ENCODE data around the gene ZNF620. TPM values are rescaled to one million over a fixed set of nuclear protein-coding genes. Genes with fewer than 3 reads are reported as not detected.

ZNF620 gene
- total RNA-seq, 1 experiment from 2014 or later: 2.5 TPM

DNA sequence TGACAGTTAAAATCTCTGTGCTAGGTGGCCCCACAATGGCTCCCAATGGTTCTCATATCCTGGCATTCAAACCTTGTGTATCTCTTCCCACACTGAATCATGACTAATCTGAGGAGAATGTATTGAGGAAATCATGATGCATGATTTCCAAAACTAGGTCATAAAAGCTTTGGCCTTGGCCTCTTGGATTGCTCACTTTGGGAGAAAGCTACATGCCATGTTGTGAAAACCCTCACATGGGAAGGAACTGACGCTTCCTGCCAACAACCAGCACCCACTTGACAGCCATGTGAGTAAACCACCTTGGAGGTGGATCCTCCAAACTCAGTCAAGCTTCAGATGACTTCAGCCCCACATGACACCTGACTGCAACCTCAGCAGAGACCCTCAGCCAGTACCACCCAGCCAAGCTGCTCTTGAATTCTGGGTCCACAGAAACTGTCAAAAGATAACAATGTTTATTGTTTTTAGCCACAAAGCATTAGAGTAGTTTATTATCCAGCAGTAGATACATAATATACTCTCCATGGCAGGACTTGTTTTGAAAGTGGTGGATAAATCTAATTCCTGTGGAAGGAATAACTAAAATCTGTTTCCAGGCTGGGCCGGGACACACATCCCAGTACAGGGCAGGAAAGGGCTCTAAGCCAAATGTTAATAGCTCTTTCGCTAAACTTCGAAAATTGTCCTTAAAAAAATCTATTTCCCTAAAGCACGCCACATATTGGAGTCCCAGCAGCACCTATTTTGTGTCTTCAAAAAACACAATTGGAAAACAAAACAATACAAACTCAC, 1.0 kb upstream of the ZNF620 start:
- H4K20me1 ChIP-seq (ENCODE audit: low read length): no peaks in the 10 kb centered on the region
- H3K27me3 ChIP-seq (ENCODE audit: low read length): no peaks in the 10 kb centered on the region
- BruUV-seq (replicated peaks): no TSS peak
- intact Hi-C loops (cut with micrococcal nuclease): loop anchor here (2.0 kb wide), 2 partner anchors 28 to 52 kb away; partner anchors contain the start of gene ZNF619
- POLR2A ChIA-PET (ENCODE audit: unreplicated experiment): interaction anchor here (0.6 kb wide), 2 partner anchors 9 to 45 kb away, joined by 3 to 6 read pairs; no protein-coding TSS in a partner anchor
- H3K27ac ChIP-seq (ENCODE audit: low read length): peak overlapping the region; percentile 63
- no peaks in the 10 kb centered on the region for H3K36me3 ChIP-seq (ENCODE audit: low read depth, low read length)
- CTCF ChIA-PET: interaction anchor here (1.3 kb wide), 1 partner anchor 53 kb away, joined by 3 read pairs; no protein-coding TSS in a partner anchor
- H3K4me2 ChIP-seq (ENCODE audit: low read length): peak overlapping the region; percentile 90
- no peaks in the 10 kb centered on the region for H3K9me2 ChIP-seq (replicated peaks; ENCODE audit: low read length)
- no peaks in the 10 kb centered on the region for H3K9me3 ChIP-seq (ENCODE audit: low read length)
- H3K79me2 ChIP-seq (ENCODE audit: low read length): no peaks in the 10 kb centered on the region
- H3K9ac ChIP-seq (ENCODE audit: low read length): peak overlapping the region; percentile 55
- peaks cover 24% of the 10 kb centered on the region for H3K4me1 ChIP-seq (ENCODE audit: insufficient read depth, low read length)
- TF ChIP-seq EZH2 (IDR thresholded peaks at IDR 0.05; ENCODE audit: low read length, unreplicated experiment): no peak
- TF ChIP-seq EZH2phosphoT487 (IDR thresholded peaks at IDR 0.05; ENCODE audit: borderline replicate concordance, low read length): no peak
- TF ChIP-seq, protein P1, sequence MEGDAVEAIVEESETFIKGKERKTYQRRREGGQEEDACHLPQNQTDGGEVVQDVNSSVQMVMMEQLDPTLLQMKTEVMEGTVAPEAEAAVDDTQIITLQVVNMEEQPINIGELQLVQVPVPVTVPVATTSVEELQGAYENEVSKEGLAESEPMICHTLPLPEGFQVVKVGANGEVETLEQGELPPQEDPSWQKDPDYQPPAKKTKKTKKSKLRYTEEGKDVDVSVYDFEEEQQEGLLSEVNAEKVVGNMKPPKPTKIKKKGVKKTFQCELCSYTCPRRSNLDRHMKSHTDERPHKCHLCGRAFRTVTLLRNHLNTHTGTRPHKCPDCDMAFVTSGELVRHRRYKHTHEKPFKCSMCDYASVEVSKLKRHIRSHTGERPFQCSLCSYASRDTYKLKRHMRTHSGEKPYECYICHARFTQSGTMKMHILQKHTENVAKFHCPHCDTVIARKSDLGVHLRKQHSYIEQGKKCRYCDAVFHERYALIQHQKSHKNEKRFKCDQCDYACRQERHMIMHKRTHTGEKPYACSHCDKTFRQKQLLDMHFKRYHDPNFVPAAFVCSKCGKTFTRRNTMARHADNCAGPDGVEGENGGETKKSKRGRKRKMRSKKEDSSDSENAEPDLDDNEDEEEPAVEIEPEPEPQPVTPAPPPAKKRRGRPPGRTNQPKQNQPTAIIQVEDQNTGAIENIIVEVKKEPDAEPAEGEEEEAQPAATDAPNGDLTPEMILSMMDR (conservative IDR thresholded peaks at IDR 0.05; ENCODE audit: low read depth, low read length): no peak
- H3K4me3 ChIP-seq (ENCODE audit: low read length): peak overlapping the region; percentile 72; the same call in 1 of the 2 replicates
- H3F3A ChIP-seq (ENCODE audit: low read length, unreplicated experiment): no peaks in the 10 kb centered on the region
- DNase-seq (peak; percentile 97), ATAC-seq (peak; percentile 65)
- peak overlapping the region; percentile 89; the same call in 1 of the 2 replicates for H2AFZ ChIP-seq (ENCODE audit: low read length)

DNA sequence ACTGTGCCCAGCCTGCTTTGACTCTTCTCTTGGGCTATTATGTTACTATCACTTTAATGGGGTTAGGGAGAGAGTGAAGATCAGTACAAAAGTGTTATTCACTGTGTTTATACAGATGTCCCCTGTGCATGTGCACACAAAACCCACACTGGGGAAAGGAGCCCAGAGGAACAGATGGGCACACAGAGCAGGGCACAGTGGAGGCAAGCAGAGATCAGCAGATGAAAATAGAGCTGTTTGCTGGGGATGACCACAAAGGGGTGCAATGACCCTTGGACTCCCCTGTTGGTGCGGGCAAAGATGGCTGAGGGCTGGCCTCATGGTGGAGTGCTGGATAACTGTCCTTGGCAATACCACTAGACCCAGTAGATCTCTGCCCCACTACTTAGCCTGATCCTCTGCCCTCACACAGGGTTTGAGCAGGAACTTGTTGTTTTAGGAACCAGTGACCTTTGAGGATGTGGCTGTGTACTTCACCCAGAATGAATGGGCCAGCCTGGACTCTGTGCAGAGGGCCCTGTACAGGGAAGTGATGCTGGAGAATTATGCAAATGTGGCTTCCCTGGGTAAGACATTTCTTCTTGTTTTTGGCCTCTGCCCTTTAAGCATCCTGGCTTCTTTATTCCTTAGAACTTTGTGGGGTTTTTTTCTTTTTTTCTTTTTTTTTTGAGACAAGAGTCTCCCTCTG, 5.3 kb downstream of the ZNF620 start:
- H3K27ac ChIP-seq (ENCODE audit: low read length): no peak overlapping the region
- no peaks in the 10 kb centered on the region for H3K79me2 ChIP-seq (ENCODE audit: low read length)
- ChIA-PET CTCF (no interaction called here), POLR2A (ENCODE audit: unreplicated experiment) (no interaction called here)
- H3K9me3 ChIP-seq (ENCODE audit: low read length): no peaks in the 10 kb centered on the region
- H3K27me3 ChIP-seq (ENCODE audit: low read length): no peaks in the 10 kb centered on the region
- BruUV-seq (replicated peaks): no TSS peak
- H3K9ac ChIP-seq (ENCODE audit: low read length): no peak overlapping the region
- no peaks in the 10 kb centered on the region for H4K20me1 ChIP-seq (ENCODE audit: low read length)
- DNase-seq (no peak), ATAC-seq (no peak)
- H2AFZ ChIP-seq (ENCODE audit: low read length): no peak overlapping the region
- H3K9me2 ChIP-seq (replicated peaks; ENCODE audit: low read length): no peaks in the 10 kb centered on the region
- H3F3A ChIP-seq (ENCODE audit: low read length, unreplicated experiment): no peaks in the 10 kb centered on the region
- H3K4me1 ChIP-seq (ENCODE audit: insufficient read depth, low read length): peaks cover 6% of the 10 kb centered on the region; the same call in 1 of the 2 replicates
- no peaks in the 10 kb centered on the region for H3K36me3 ChIP-seq (ENCODE audit: low read depth, low read length)
- no peak overlapping the region for H3K4me3 ChIP-seq (ENCODE audit: low read length)
- no peak overlapping the region for H3K4me2 ChIP-seq (ENCODE audit: low read length)
- intact Hi-C loops (cut with micrococcal nuclease): no loop called here
- TF ChIP-seq EZH2 (IDR thresholded peaks at IDR 0.05; ENCODE audit: low read length, unreplicated experiment): no peak
- TF ChIP-seq EZH2phosphoT487 (IDR thresholded peaks at IDR 0.05; ENCODE audit: borderline replicate concordance, low read length): no peak
- TF ChIP-seq, protein P1 (conservative IDR thresholded peaks at IDR 0.05; ENCODE audit: low read depth, low read length): no peak
